Left lobe of liver (tissue), 2 donors: ENCODE results near the gene PPARGC1A. TPM values are rescaled to one million over a fixed set of nuclear protein-coding genes. Genes with fewer than 3 reads are reported as not detected.

Source experiments
- ATAC-seq: fragments of 200-7000 bp; cut with Tn5 transposase; one replicate; pipeline ENCODE4 v1.9.1; 2020; ENCODE audit warnings: mild to moderate bottlenecking, moderate library complexity
- DNase-seq: peaks from one replicate; pipeline ENCODE4 v3.0.0-alpha.2; 2020; ENCODE audit warnings: low spot score
- total RNA-seq: library from RNA; stranded (reverse); gene quantifications from one replicate; pipeline ENCODE4 v1.2.1, GENCODE V29; 2021
- donor health status: DM: no; HTN: no; CAD: no; lungs with moderate emphysema.
- donor health status: DM: no; HTN: yes; CAD: no.

PPARGC1A gene
- total RNA-seq, 1 donor from 2014 or later, result 29.6 TPM

DNA sequence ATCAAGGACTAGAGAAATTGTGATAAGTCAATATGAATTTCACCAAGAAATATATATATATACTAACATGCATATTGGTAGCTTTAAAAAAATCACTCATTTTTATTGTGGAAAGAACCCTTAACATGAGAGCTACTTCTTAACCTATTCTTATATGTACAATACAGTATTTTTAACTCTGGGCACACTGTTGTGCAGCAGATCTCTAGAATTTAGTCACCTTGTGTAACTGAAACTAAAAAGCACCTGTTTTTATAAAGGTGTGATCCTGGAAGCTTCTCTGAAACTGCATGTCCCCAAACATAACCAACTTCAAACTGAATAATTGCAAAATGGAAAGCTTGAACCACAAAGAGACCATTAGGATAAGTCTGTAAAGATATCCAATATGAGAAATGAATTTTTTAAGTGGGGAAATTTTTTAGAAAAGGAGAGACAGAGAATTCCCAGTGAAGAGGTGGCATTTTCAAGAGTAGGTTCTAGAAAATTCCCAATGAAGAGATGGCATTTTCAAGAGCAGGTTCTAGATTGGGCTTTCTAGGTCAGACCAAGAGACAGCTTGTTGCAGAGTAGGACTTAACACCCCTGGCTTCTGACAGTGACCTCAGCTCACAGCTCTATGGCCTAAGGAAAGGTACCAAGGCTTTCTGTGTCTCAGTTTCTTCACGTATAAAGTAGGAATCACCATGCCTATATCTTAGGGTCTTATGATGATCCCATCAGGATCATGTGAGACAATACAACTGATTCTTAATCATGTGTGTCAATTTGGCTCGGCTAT, 22.0 kb upstream of the PPARGC1A start:
- DNase-seq, result no peak
- ATAC-seq, result no peak

DNA sequence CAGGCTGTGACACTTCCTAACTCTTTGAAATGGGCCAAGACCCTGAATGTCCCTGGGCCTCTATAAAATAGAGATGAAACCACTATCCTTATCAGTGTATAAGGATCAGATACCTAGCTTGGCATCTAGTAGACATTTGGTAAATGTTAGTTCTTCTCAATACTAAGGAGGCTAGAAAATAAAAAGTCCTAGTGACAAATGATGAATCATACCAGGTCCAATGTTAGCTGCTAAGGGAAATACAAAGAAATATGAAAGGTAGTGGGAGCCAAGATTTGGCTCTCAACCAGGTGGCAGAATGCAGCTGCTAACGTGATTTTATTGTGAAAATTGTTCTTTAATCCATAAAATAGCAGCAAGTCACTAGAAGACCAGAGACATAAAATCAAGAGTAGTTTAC, 19.8 kb upstream of the PPARGC1A start:
- DNase-seq (no peak), ATAC-seq (no peak)

DNA sequence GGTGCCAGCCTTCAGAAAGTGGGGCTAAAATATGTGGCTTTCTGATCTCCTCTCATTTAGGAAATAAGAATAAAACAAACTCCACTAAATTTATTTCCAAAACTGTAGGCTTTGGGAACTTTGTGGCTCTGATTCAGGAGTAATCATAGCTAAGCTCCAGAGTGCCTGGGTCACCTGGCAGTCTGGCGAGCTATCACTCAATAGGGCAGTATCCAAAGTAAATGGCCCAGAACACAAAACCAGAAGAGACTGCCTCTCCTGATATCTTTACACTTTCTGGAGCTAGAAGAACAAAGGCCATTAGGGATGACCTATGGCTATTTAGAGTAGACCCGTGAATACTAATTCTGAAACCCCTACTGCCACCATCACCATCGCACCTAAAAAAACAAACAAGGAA, 17.0 kb upstream of the PPARGC1A start:
- ATAC-seq (peak; percentile 65), DNase-seq (no peak)

DNA sequence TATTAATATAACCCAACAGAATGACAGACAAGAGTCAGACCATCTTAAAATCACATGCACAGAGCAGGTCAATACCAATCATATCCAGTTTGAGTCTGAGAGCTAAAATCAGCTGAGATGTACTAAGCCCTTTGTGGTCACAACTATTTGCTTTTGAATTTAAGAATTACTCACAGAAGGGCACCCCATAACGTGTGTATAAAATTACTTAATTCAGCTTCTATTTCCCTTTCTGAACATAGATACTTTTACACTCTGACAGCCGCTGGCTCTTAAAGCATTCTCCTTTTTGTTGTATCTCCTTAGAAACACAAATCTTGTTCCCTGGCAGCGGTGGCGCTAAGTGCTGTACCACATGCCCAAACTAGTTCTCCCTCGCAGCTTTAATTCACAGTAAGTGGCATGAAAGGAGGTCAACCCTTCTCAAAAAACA, 14.8 kb upstream of the PPARGC1A start:
- ATAC-seq (no peak), DNase-seq (no peak)

DNA sequence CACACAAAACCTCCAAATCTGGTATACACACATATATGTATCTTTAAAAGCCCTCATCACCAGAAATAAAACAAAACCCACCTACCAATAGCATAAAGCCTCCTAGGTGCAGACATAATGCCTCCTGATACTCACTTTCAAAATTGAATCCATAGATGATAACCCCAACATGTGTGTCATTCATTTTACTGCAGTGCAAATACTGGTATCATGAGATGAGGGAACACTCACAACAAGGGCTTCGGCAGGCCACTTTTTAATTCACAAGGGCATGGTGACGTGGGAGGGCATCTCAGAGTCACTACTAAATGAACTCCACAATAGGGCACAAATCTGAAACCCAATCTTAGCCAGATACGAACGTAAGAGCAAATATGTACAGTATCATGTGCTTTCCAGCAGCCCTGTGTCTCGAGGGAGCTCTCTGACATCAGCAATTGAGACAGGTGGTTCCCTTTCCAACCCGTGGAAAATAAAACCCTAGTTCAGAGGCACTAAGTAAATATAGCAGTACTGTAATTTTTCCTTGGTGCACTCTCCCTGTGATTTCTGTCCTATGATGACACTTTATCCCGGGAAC, 14.1 kb upstream of the PPARGC1A start:
- ATAC-seq, result peak; percentile 62
- no peak for DNase-seq

DNA sequence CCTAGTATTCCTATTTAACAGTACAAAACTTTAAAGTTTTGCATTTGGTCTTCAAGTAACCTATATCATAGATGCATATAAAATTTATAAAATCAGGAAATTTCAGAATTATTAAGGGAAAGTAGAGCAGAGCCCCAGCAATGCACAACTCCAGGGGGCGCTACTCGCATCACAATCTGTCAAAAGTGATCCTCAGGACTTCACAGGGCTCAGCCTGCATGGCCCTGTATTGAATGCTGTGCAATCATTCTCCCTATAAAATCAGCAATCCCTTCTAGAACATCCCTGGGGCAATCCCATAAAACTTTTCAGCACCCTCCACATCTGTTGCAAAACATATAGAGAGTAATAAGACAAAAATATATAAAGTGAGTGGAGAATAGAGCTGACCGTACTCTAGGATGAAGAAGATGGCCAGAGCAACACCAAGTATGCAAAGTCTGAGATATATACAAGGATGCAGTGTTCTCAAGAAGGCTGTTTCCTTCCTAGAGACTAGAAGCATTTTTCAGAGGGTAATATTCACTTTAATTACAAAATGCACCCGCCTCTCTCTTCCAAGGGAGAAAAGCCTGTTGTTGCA, 12.5 kb upstream of the PPARGC1A start:
- no peak for DNase-seq

DNA sequence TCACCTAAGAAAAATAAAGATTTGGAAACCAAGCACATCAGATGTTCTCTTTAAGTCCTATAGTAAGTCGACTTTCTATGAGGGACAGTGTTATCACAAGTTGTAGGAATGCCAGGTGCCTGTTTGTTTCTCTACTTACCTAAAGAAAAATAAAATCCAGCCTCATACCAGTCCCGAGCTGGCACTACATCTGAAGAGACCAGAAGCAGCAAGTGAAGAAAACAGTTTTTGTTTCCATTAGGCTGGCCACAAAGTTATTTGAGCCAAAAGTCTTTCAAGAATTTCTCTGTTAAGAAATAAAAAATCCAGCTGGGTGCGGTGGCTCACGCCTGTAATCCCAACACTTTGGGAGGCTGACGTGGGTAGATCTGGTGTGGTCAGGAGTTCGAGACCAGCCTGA, 10.8 kb upstream of the PPARGC1A start:
- ATAC-seq (no peak), DNase-seq (no peak)

More for the DNA sequence above, 12.5 kb upstream of the PPARGC1A start:
- no peak for ATAC-seq

DNA sequence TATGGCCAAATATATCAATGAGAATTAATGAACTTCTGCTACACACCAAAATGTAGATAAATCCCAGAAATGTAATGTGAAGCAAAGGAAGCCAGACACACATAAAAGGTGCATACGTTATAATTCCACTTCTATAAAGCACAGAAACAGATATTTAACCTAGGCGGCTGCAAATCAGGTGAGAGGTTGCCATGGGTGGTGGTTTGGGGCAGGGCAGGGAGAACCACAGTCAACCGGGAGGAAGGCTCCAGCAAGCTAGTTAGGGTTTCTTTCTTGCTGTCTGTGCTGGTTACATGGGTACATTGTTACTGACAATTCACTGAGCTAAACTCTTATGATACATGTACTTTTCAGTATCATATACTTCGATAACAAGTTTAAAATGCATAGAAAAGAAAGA, 9.7 kb upstream of the PPARGC1A start:
- DNase-seq (no peak), ATAC-seq (no peak)

DNA sequence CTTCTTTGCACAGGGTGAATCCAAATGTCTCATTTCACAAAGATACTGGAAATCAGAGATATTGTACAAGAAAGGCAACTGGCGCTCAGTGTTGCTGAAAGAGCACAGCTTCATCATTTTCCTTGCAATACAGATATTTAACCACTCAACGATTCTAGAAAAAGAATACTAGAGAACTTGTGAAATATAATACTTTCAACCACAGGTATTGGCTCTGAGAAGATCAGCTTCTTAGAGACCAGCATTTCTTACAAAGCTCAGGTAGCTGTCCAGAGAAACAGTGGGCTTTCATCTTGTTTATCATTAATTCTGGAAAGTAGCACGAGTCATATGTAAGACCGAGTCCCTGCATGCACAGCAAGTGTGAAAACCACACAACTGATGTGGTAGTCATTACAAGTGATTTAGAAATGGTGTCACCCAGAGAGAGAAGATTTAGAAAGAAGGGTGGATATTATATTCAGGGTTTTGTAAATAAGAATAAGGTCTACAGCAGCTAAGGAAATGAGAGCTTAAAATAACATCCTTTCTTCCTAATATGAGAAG, 7.8 kb upstream of the PPARGC1A start:
- DNase-seq (no peak), ATAC-seq (no peak)

DNA sequence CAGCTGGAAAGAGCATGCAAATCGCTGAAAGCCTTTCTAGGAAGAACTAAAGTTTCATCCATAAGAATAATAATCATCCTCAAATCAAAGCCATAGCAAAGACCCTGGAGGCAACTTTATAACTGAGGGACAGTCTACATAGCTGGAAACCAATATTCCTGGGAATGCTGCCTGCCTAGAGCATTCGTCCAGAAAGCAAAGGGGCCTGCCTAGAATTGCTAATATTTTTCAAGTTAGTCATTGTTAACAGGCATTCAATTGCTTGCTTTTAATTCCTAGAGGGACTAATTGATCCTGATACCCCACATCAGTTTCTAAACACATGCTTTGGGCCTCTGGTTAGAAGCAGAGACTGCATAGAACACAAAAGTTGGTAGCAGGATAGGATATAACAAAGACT, 4.2 kb upstream of the PPARGC1A start:
- DNase-seq (no peak), ATAC-seq (no peak)

DNA sequence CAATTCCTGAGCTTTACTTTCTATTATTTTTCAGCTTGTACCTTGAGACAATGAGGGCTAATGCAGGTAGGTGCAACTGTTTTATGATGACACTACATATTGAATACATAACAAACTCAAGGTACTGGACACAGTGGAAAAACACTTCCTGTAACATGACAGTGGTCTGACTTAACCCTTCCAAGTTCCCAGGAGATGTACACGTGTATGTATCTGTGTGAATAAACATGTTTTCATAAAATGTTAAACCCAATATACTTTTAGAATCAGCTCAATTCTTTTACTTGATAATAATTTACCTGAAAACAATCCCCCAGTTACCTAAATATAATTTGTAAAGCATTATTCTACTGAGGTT, 1.2 kb upstream of the PPARGC1A start:
- DNase-seq, result no peak
- peak; percentile 1 for ATAC-seq

DNA sequence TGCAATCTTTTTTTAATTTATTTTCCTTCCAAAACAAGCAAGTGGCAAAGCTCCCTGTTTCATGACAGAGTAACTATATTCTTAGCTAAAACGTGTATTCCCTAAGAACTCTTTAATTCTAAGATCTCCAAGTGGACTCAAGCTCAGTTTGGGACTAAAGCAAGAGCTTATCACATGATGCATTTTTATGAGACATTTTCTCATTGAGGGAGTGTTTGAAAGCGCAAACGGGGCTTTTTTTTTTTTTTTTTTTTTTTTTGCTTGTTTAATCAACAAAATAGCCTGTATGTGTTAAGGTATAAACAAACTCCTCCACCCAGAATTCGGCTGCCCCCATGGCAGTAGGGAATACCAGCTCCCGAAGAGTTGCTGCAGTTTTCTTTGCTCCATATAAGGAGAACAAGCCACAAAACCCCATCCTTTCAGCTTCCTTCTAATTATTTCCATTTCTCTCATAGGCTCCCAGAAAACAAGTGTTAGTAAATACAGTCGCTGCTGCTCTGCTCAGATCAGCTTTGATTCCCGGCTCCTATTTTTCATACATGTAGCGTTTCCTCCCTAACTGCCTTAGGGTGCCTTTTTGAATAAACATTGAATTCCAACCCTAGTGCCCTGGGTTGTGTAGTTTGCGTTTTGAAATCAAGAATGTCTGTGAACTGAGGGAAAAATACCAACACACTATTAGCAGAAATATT, 669 bp upstream of the PPARGC1A start:
- DNase-seq (no peak), ATAC-seq (peak; percentile 29)

DNA sequence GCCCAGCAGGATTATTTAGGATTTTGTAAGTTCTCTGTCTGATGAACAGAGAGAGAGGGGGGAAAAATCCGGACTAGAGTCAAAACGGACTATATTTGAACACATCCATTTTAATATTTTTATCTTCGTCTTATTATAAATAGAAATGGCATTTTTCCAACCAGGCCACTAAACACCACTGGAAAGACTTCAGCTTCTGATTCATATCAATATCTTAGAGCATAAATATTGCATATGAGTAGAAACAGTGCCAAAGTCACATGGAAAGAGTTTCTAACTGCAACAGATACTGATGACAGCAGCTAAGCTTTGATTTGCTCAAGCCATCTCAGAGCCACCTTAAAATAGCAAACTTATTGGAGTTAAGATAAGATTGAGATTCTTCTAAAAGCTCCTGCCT, 456 bp downstream of the PPARGC1A start:
- ATAC-seq (no peak), DNase-seq (no peak)

DNA sequence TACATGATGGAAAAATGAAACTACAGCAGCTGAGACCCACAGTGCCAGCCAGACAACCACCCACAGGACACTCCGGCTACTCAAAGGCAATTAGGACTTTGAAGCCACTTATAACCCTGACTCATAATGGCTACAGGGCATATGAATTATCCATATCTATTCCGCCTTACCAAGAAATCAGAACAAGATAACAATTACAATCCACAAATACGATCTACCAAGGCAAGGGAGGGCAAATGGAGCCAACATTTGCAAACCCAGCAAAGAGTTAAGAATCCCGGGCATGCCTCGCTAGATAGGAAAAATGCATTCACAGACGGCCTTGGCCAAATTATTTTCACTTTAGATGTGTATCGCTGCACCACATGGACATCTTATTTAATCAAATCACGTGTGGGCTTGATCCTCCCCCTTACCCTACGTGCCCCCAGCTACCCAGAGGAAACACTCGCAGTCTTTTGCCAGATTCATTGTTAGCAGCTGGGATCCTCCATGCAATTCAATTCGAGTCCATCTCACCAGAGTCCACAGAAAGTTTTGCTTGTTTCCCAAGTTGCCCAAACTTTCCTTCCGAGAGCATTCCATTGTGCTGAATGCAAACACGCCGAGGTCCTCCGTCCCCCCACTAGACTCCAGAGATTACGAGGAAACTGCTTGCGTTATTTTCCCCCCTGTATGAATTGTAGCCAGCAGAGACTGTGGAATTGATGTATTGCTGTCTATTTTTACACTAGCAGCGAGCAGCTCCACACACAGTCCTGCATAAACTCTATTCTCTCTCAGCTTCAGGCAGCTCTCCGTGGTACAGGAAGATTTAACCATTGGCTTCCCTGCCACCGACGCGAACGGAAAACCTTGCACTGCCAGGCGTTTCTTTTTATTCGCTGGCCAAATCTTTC, 1.2 kb downstream of the PPARGC1A start:
- ATAC-seq (peak; percentile 64), DNase-seq (peak; percentile 68)

DNA sequence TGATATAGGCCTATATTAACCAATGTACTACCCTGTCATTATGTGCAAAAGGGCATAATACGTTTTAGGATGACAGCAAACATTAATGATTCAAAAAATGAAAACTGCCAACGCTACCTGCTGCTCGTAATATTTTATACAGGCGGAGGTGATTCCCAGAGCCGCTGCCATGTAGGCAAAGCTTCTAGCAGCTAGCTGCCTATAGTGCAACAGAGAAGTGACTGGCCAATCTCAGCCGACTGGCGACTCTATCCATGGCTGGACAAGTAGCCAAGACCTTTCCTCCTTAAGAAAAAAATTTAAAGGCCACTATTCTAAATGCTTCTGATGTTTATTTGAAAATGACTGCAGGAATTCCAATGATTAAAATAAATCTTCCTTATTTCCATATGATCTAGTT, 1.9 kb downstream of the PPARGC1A start:
- ATAC-seq (peak; percentile 53), DNase-seq (peak; percentile 57)

DNA sequence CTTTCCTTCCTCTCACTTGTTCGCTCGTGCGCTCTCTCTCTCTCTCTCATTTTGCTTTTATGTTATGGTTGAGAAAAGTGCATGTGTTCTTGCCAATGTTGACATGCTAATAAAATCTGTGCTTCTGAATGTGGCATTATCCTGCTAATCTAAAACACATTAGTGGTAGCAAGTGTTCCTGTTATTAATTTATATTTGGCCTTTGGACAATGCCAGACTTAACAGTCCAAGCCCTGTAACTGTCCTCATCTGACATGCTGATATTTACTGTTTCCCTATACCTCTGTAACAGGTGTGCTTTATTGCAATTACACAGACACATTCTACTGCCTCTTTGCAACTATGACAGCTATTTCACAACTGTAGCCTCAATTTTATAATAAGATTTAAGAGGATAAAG, 2.7 kb downstream of the PPARGC1A start:
- no peak for DNase-seq

DNA sequence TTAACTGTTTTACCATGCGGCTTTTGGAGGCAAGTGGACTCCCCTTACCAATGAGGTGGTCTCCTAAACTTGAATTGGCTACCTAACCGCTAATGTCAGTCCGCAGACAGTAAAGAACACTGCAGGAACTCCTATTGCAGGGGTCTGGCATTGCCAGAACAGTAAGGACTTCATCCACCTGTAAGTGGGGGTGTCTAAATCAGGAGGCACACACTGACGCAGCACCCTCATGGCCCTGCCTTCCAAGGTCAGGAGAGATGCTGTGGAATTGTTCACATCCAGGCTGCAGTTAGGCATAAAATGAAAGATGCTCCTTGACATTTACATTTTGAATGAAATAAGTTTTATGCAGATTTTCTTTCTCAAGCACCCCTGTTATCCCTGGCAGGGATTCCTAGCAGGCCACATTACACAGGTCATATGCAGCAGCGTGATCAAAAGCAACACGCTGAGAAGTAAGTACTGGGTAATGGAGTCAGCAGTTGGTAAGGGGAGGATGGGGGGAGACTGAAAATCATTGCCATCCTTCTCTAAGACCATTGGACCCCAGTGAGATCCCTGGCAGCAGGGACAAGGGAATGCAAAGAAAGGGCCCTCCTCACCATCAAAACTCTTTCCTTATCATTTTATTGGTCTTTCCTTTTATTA, 3.8 kb downstream of the PPARGC1A start:
- DNase-seq, result no peak
- ATAC-seq, result no peak

More for the DNA sequence above, 2.7 kb downstream of the PPARGC1A start:
- ATAC-seq, result no peak

DNA sequence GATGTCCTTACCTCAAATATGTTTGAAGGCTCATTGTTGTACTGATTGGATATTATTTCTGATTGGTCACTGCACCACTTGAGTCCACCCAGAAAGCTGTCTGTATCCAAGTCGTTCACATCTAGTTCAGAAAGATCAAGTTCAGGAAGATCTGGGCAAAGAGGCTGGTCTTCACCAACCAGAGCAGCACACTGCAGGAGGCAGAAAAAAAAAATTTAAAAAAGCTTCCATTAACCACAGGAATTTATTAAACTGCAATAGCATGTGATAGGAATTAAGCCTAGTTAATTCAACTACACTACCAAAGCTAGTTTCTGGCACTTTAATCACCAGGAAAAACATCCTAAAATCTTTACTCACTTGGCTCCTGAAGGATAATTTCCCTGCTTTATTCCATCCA, 5.1 kb downstream of the PPARGC1A start:
- ATAC-seq (no peak), DNase-seq (no peak)

DNA sequence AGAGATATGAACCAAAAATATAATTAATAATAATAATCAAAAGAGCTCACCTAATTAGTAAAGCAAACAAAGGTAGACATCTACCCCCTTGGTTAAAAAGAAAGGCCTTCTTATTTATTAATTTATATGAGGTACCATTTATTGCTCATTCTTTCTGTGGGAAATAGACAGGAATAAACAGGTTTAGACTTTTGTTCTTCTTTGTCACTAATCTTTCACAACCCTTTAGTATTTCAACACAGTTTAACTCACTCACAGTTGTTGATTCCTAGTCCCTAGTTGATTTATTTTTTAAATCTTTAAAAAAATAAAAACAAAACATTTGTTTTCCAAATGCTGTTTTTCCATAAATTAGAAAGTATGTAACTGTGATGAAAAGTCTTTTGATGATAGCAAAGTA, 5.6 kb downstream of the PPARGC1A start:
- DNase-seq, result no peak
- no peak for ATAC-seq

DNA sequence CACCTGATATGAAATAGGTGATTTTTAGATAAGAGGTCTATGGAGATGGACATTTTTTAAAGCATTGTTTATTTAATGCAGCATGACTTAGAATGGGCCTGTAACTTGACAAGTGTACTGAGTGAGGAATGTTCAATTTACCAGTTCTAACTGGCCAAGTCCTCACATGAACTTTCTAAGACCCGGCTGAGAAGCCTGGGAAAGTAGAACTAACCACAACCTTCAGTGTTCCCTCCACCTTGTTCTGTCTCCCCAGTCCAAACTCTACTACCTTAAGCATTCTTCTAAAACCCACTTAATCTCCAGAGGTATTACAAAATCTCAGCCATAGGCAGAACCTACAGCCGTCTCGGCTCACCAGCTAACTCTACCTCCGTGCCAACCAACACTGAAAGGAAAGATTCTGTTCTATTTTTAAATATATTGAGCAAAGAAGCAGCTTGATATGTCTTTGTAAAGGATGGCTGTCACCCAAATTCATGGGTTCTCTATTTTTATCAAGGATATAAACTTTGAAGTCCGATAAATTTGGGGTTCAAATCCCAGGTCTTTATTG, 6.8 kb downstream of the PPARGC1A start:
- DNase-seq (no peak), ATAC-seq (no peak)
